ENCODE results near the gene BSX.
A peak's percentile ranks its signal among the peaks of the same experiment; 100 is the strongest.

Gene BSX

GRCh38 chr11:122981388-122982264 lies at the start of gene BSX:
TSS of gene BSX (minus strand) at chr11:122981834. CDS start at chr11:122981671, 163 bp downstream.
- DNase-seq: no peak

GRCh38 chr11:123030517-123030916 lies 48.9 kb upstream of the BSX start:
- DNase-seq: no peak

- peak; percentile 19 for DNase-seq
Observed at GRCh38 chr11:123020968-123021367, 39.3 kb upstream of the BSX start.

- DNase-seq: no peak
Observed at GRCh38 chr11:123018702-123019101, 37.1 kb upstream of the BSX start.

- no peak for DNase-seq
Observed at GRCh38 chr11:123011510-123011909, 29.9 kb upstream of the BSX start.

GRCh38 chr11:123006860-123007542 lies 25.4 kb upstream of the BSX start:
- DNase-seq: no peak

- DNase-seq: no peak
Observed at GRCh38 chr11:123000721-123001120, 19.1 kb upstream of the BSX start.

GRCh38 chr11:122998727-122999366 lies 17.2 kb upstream of the BSX start:
- DNase-seq: no peak

- DNase-seq: no peak
Observed at GRCh38 chr11:122995526-122995925, 13.9 kb upstream of the BSX start.

GRCh38 chr11:122984186-122985011 lies 2.8 kb upstream of the BSX start:
- no peak for DNase-seq

- no peak for DNase-seq
Observed at GRCh38 chr11:122983438-122984185, 2.0 kb upstream of the BSX start.

GRCh38 chr11:122979815-122980595 lies 1.6 kb downstream of the BSX start:
- DNase-seq: no peak

GRCh38 chr11:122979103-122979814 lies 2.4 kb downstream of the BSX start:
- no peak for DNase-seq

- no peak for DNase-seq
Observed at GRCh38 chr11:122978299-122978620, 3.4 kb downstream of the BSX start.

GRCh38 chr11:122977470-122978298 lies 4.0 kb downstream of the BSX start:
- no peak for DNase-seq

GRCh38 chr11:122976734-122977469 lies 4.7 kb downstream of the BSX start:
- DNase-seq: peak; percentile 17

- no peak for DNase-seq
Observed at GRCh38 chr11:122976061-122976733, 5.4 kb downstream of the BSX start.

- no peak for DNase-seq
Observed at GRCh38 chr11:122963961-122964360, 17.7 kb downstream of the BSX start.
